AG09309 (cell line): Measurements from ENCODE around the gene ARL3.

Experiments
- DNase-seq: peaks from one replicate; pipeline ENCODE4 v3.0.0-alpha.2; 2010; ENCODE audit warnings: low read depth
- H3K4me3 ChIP-seq: 2 replicates; pipeline ENCODE4 v1.5.1; 2011; ENCODE audit warnings: mild to moderate bottlenecking, low read depth, low read length, moderate library complexity; ENCODE audit not compliant: control insufficient read depth
- TF ChIP-seq, protein P1 (sequence below): IDR thresholded peaks from 2 replicates; pipeline ENCODE4 v1.5.1; 2011; ENCODE audit warnings: mild to moderate bottlenecking, low read depth, low read length, inconsistent platforms; ENCODE audit not compliant: insufficient read depth, control insufficient read depth; ENCODE audit errors: missing control alignments

The ARL3 gene

DNA sequence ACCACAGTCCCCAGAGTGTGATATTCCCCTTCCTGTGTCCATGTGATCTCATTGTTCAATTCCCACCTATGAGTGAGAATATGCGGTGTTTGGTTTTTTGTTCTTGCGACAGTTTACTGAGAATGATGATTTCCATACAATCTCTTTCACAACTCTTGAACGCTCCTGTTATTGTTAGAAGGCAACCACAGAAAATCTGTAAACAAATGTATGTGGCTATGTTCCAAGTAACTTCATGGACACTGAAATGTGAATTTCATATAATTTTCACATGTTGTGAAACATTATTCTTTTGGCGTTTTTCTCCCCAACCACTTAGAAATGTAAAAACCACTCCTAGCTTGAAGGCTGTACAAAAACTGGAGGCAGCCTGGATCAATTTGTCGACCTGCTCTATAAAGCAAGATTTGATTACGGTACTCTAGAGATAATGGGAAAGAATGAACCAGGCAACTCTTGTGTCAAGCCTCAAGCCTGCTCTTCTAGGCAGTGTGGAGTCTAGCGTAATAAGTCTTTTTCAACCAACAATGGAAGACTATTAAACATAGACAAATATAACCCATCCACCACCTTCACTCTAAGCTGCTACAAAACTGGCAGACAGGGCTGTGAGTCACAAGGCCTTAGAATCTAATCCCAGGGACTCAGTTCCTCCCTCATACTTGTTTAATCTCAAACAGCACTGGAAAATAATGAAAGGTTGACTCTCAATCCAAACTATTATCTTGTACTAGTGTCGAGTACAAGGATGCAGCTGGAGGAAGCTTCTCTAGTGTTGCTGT lies 22.7 kb downstream of the ARL3 start:
- no peak overlapping the region for H3K4me3 ChIP-seq
- DNase-seq = no peak
- TF ChIP-seq, protein P1, sequence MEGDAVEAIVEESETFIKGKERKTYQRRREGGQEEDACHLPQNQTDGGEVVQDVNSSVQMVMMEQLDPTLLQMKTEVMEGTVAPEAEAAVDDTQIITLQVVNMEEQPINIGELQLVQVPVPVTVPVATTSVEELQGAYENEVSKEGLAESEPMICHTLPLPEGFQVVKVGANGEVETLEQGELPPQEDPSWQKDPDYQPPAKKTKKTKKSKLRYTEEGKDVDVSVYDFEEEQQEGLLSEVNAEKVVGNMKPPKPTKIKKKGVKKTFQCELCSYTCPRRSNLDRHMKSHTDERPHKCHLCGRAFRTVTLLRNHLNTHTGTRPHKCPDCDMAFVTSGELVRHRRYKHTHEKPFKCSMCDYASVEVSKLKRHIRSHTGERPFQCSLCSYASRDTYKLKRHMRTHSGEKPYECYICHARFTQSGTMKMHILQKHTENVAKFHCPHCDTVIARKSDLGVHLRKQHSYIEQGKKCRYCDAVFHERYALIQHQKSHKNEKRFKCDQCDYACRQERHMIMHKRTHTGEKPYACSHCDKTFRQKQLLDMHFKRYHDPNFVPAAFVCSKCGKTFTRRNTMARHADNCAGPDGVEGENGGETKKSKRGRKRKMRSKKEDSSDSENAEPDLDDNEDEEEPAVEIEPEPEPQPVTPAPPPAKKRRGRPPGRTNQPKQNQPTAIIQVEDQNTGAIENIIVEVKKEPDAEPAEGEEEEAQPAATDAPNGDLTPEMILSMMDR = no peak

DNA sequence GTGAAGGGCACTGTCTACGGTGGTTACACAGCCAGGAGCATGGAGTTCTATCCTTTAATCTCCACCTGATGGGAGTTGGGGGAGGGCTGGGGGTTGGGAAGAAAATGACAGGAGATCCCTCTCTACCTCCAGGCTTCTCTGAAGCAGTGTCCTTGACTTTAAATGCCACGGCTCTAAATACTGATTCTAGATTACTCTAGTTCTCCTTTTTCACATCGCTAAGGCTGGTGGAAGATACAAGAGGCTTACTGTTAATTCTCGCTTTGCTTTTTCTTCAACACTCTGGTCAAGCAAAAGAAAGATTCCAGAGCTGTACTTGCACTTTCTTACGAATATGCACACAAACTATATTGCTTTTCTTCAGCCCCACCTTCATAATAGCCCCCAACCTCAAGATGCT lies 30.5 kb downstream of the ARL3 start:
- TF ChIP-seq, protein P1 = no peak
- no peak overlapping the region for H3K4me3 ChIP-seq
- DNase-seq = no peak

GRCh38 chr10:102682981-102683380 lies 31.2 kb downstream of the ARL3 start:
- no peak for DNase-seq
- H3K4me3 ChIP-seq = no peak overlapping the region
- TF ChIP-seq, protein P1 = no peak

DNA sequence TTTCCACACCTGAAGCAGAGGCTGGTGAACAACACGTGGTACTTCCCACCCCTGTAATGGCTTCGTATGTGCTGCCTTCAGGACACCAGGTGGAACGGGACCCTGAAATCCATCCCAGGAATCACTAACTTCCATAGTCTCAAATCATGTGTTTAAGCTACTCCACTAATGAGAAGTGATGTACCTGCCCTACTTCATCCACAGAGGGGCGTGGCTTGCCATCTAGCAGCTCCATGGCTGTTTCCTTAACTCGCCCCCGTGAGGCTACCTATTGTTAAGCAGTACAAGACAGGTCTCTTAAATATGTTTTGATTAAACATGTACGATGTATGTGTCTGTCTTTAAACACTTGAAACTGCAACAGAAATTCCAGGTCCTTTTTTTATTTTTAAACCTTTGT lies 31.8 kb downstream of the ARL3 start:
- H3K4me3 ChIP-seq = no peak overlapping the region
- no peak for DNase-seq
- TF ChIP-seq, protein P1 = no peak

- no peak for DNase-seq
- TF ChIP-seq, protein P1 = no peak
- H3K4me3 ChIP-seq = no peak overlapping the region
Observed at GRCh38 chr10:102681696-102682095, 32.5 kb downstream of the ARL3 start.

GRCh38 chr10:102679596-102679995 lies 34.6 kb downstream of the ARL3 start:
- no peak overlapping the region for H3K4me3 ChIP-seq
- no peak for DNase-seq
- TF ChIP-seq, protein P1 = no peak
